K562 (cell line): ENCODE measurements around the gene PTPRE. TPM values are rescaled to one million over a fixed set of nuclear protein-coding genes. Genes with fewer than 3 reads are reported as not detected.

ENCODE experiments used
- ATAC-seq: fragments of 200-7000 bp; cut with Tn5 transposase; 3 replicates; pipeline ENCODE4 v1.9.1; 2020; ENCODE audit warnings: moderate library complexity
- BruUV-seq: library from RNA; stranded (reverse); fragments of 400-500 nt; replicated peaks from 2 replicates; lab custom pipeline; 2021; lab: Mats Ljungman, UMichigan
- CTCF ChIA-PET: fragments of 300-600 bp; formaldehyde crosslinking; extraction: SDS; loops from one replicate; lab custom pipeline; 2021; ENCODE audit warnings: low intra/inter-chr PET ratio; lab: Yijun Ruan, JAX
- POLR2A ChIA-PET: fragments of 300-600, 350-650 bp; sonication (Branson Sonifier 250); formaldehyde crosslinking; extraction: SDS; loops from one replicate; lab custom pipeline; 2021; ENCODE audit warnings: antibody characterized with exemption, inconsistent platforms; lab: Yijun Ruan, JAX
- DNase-seq, 4 experiments: peaks; one replicate each; pipeline versions ENCODE4 v3.0.0 to v3.0.0-alpha.2; 2011 to 2018; ENCODE audit warnings: low spot score in 3 of 4, mixed read lengths in 3 of 4; ENCODE audit errors: extremely low read depth in 1 of 4
- FAIRE-seq: peaks from 2 replicates; lab custom pipeline; 2011; peaks lifted over from hg19 to GRCh38; lab: Jason Lieb, UNC
- H2AFZ ChIP-seq: 2 replicates; pipeline ENCODE4 v1.6.0; 2011; ENCODE audit warnings: low read depth, low read length, control low read depth, inconsistent platforms
- H3K27ac ChIP-seq: fragments of 200-600 bp; 3 replicates; pipeline ENCODE4 v1.8.0; 2011; ENCODE audit warnings: low read depth, mild to moderate bottlenecking, control low read depth, inconsistent platforms, low read length, moderate library complexity, mixed read lengths; ENCODE audit errors: extremely low read depth
- H3K27me3 ChIP-seq, 2 experiments: fragments of 300-600 bp in 1 of 2; 2 replicates in 1 of 2; 3 replicates in 1 of 2; pipeline versions ENCODE4 v1.6.0 to v1.8.0; 2011; ENCODE audit warnings: inconsistent platforms in 2 of 2, low read length in 2 of 2, mild to moderate bottlenecking in 1 of 2, mixed read lengths in 1 of 2, moderate library complexity in 1 of 2; ENCODE audit not compliant: control insufficient read depth in 2 of 2, insufficient read depth in 2 of 2
- H3K36me3 ChIP-seq: fragments of 300-600 bp; 3 replicates; pipeline ENCODE4 v1.8.0; 2011; ENCODE audit warnings: mild to moderate bottlenecking, low read length, inconsistent platforms; ENCODE audit not compliant: control insufficient read depth, insufficient read depth
- H3K4me1 ChIP-seq, 2 experiments: fragments of 200-600 bp in 1 of 2; replicated peaks in 1 of 2; 2 replicates in 1 of 2; 3 replicates in 1 of 2; pipeline versions ENCODE4 v1.5.1 to v1.8.0; 2011; ENCODE audit warnings: inconsistent platforms in 2 of 2, low read length in 2 of 2, mild to moderate bottlenecking in 1 of 2, mixed read lengths in 1 of 2, moderate library complexity in 1 of 2; ENCODE audit not compliant: control insufficient read depth in 2 of 2, insufficient read depth in 2 of 2
- H3K4me2 ChIP-seq: 2 replicates; pipeline ENCODE4 v1.6.1; 2011; ENCODE audit warnings: low read length, control low read depth, inconsistent platforms, mixed read lengths; ENCODE audit not compliant: insufficient read depth
- H3K4me3 ChIP-seq: fragments of 200-600 bp; sonication (generic), shearing (Covaris generic); 2 replicates; pipeline ENCODE4 v1.5.1; 2016; ENCODE audit warnings: control low read depth, inconsistent platforms
- H3K79me2 ChIP-seq: fragments of 200-600 bp; 3 replicates; pipeline ENCODE4 v1.8.0; 2011; ENCODE audit warnings: low read length, inconsistent platforms; ENCODE audit not compliant: control insufficient read depth, insufficient read depth
- H3K9ac ChIP-seq, 2 experiments: 2 replicates each; pipeline versions ENCODE4 v1.6.0 to v1.6.1; 2011; ENCODE audit warnings: low read depth in 2 of 2, low read length in 2 of 2, control low read depth in 1 of 2, inconsistent platforms in 1 of 2, mild to moderate bottlenecking in 1 of 2, mixed read lengths in 1 of 2; ENCODE audit not compliant: insufficient read depth in 1 of 2
- H3K9me1 ChIP-seq: one replicate; pipeline ENCODE4 v1.6.0; 2011; ENCODE audit warnings: inconsistent platforms, mild to moderate bottlenecking, low read length, moderate library complexity; ENCODE audit not compliant: control insufficient read depth, insufficient read depth
- H3K9me3 ChIP-seq: replicated peaks from 2 replicates; pipeline ENCODE4 v1.5.1; 2011; ENCODE audit warnings: low read depth, low read length, inconsistent platforms; ENCODE audit not compliant: control insufficient read depth, insufficient read depth
- H4K20me1 ChIP-seq: replicated peaks from 2 replicates; pipeline ENCODE4 v1.6.1; 2011; ENCODE audit warnings: low read length, inconsistent platforms, mixed read lengths; ENCODE audit not compliant: control insufficient read depth, insufficient read depth
- DLX4 ChIP-seq: fragments of 250-450 bp; sonication (Bioruptor Pico); IDR thresholded peaks from 2 replicates; pipeline ENCODE4 v1.6.1; 2021; ENCODE audit warnings: mild to moderate bottlenecking
- EZH2 ChIP-seq: IDR thresholded peaks from 2 replicates; pipeline ENCODE4 v1.6.1; 2012; ENCODE audit warnings: low read depth, mild to moderate bottlenecking, inconsistent platforms, low read length, borderline replicate concordance
- GATAD2B ChIP-seq: fragments of 450-650 bp; IDR thresholded peaks from 2 replicates; pipeline ENCODE4 v1.6.1; 2017; ENCODE audit warnings: mild to moderate bottlenecking, borderline replicate concordance
- NR2F6 ChIP-seq: fragments of 450-650 bp; formaldehyde crosslinking; IDR thresholded peaks from 2 replicates; pipeline ENCODE4 v1.4.0; 2020; ENCODE audit warnings: mild to moderate bottlenecking
- POLR2AphosphoS5 ChIP-seq: IDR thresholded peaks from 2 replicates; pipeline ENCODE4 v1.6.1; 2011; ENCODE audit warnings: mild to moderate bottlenecking, low read depth, low read length, moderate library complexity; ENCODE audit not compliant: control insufficient read depth, insufficient read depth
- SPI1 ChIP-seq: IDR thresholded peaks from 2 replicates; pipeline ENCODE4 v1.6.1; 2011; ENCODE audit warnings: low read depth, low read length, control low read depth, borderline replicate concordance
- TCF3 ChIP-seq: sonication (generic); formaldehyde crosslinking; IDR thresholded peaks from 2 replicates; pipeline ENCODE4 v1.4.0; 2020; ENCODE audit warnings: mild to moderate bottlenecking, missing genetic modification reagents
- TRIM24 ChIP-seq, 2 experiments: fragments of 450-650 bp; IDR thresholded peaks; 2 replicates each; pipeline ENCODE4 v1.6.1; 2016
- ZFP30 ChIP-seq: fragments of 250-450 bp; sonication (Bioruptor Pico); IDR thresholded peaks from 2 replicates; pipeline ENCODE4 v1.8.0; 2022; ENCODE audit warnings: moderate library complexity, mild to moderate bottlenecking, inconsistent platforms, borderline replicate concordance
- ZKSCAN8 ChIP-seq: fragments of 200-800 bp; sonication (Bioruptor generic); IDR thresholded peaks from 2 replicates; pipeline ENCODE4 v1.6.1; 2016; ENCODE audit warnings: missing genetic modification characterization, missing compliant biosample characterization
- ZNF253 ChIP-seq: fragments of 250-450 bp; sonication (Bioruptor Pico); conservative IDR thresholded peaks from 2 replicates; pipeline ENCODE4 v1.6.1; 2021; ENCODE audit warnings: mild to moderate bottlenecking
- WGBS: fragments of 100-300 bp; shearing (Covaris generic); methylation state at CpG from one replicate; pipeline ENCODE4 v1.1.6; 2016; ENCODE audit warnings: low coverage, mixed read lengths; ENCODE audit not compliant: insufficient coverage; ENCODE audit errors: missing lambda C conversion rate; 5-methylcytosine and 5-hydroxymethylcytosine counted together
- in situ Hi-C: fragments of 300-500 bp; cut with MboI; formaldehyde crosslinking; loops from 4 replicates; pipeline ENCODE4 v1.15.0; 2018; ENCODE audit warnings: inconsistent platforms, mixed read lengths
- intact Hi-C: fragments of 100-400 bp; cut with micrococcal nuclease; formaldehyde crosslinking; loops from 2 replicates; pipeline ENCODE4 v1.14.2; 2022
- polyA plus RNA-seq, 8 experiments: library from polyadenylated mRNA; depleted of rRNA in 4 of 8; stranded (reverse) in 5 of 8; unstranded in 3 of 8; fragments of >200 nt; fragmentation: Nextera tagmentation in 2 of 8; fragmentation: Illumina TruSeq in 1 of 8; extraction: Ambion mirVana in 2 of 8; extraction: Trizol in 1 of 8; gene quantifications; 2 replicates each; pipeline versions ENCODE4 v1.2.1 to v1.2.3, GENCODE V29; 2011 to 2014; ENCODE audit warnings: inconsistent platforms in 1 of 8, missing spikeins in 1 of 8
- total RNA-seq, 7 experiments: library from RNA; depleted of rRNA in 6 of 7; stranded (reverse); fragments of >200 nt in 6 of 7; fragmentation: Illumina TruSeq in 2 of 7; extraction: Trizol in 2 of 7; gene quantifications; 2 replicates each; pipeline versions ENCODE4 v1.2.1 to v1.2.3, GENCODE V29; 2011 to 2021; ENCODE audit warnings: low replicate concordance in 1 of 7
- TF ChIP-seq, protein P1 (sequence below), 3 experiments: IDR thresholded peaks in 2 of 3; conservative IDR thresholded peaks in 1 of 3; 2 replicates each; pipeline ENCODE4 v1.5.1; 2011 to 2012; ENCODE audit warnings: low read length in 3 of 3, mild to moderate bottlenecking in 3 of 3, control low read depth in 2 of 3, improper control_type of control experiment in 1 of 3, inconsistent platforms in 1 of 3, low read depth in 1 of 3, mixed read lengths in 1 of 3, moderate library complexity in 1 of 3; ENCODE audit not compliant: insufficient read depth in 2 of 3
- TF ChIP-seq, protein P2 (sequence below), 2 experiments: fragments of 450-650 bp in 1 of 2; sonication (generic) in 1 of 2; formaldehyde crosslinking; conservative IDR thresholded peaks; 2 replicates each; pipeline versions ENCODE4 v1.4.0 to v1.8.1; 2020 to 2022; ENCODE audit warnings: mild to moderate bottlenecking in 1 of 2, missing genetic modification reagents in 1 of 2

PTPRE gene
- total and polyA plus RNA-seq, 9 of the 15 experiments (the other 6 are each of a cell fraction or from before 2014, with no cell fraction given), result 0.01 to 0.13 (median 0.04) TPM; not detected in 4

DNA sequence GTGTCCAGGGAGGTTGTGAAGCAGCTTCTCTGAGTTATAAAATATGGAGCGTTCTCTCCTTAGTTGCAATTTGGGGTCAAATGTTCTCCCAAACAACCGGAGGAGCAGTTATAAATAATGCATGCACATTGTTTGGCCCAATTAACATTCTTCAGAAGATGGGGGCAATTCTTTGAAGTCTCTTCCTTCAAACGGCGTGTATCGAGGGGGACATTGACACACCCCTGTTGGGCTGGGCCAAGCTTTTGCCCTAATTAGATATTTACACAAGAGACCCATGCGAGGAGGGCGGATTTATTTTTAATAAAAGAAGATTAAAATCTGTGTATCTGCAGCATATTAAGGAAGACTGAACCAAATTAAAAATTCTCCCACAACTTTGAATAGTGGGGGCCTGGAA lies 107.3 kb downstream of the PTPRE start (continued):
- TF ChIP-seq, protein P1, sequence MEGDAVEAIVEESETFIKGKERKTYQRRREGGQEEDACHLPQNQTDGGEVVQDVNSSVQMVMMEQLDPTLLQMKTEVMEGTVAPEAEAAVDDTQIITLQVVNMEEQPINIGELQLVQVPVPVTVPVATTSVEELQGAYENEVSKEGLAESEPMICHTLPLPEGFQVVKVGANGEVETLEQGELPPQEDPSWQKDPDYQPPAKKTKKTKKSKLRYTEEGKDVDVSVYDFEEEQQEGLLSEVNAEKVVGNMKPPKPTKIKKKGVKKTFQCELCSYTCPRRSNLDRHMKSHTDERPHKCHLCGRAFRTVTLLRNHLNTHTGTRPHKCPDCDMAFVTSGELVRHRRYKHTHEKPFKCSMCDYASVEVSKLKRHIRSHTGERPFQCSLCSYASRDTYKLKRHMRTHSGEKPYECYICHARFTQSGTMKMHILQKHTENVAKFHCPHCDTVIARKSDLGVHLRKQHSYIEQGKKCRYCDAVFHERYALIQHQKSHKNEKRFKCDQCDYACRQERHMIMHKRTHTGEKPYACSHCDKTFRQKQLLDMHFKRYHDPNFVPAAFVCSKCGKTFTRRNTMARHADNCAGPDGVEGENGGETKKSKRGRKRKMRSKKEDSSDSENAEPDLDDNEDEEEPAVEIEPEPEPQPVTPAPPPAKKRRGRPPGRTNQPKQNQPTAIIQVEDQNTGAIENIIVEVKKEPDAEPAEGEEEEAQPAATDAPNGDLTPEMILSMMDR (IDR thresholded peaks at IDR 0.05 in 2 of 3, conservative IDR thresholded peaks at IDR 0.05 in 1 of 3; ENCODE audit: insufficient read depth in 2 of 3, low read depth in 1 of 3, low read length in 3 of 3), result no peak
- TF ChIP-seq TCF3 (no peak), DLX4 (no peak), ZKSCAN8 (CRISPR knock-in tag) (no peak)

GRCh38 chr10:128016423-128017060 lies 109.6 kb downstream of the PTPRE start:
- Histone ChIP-seq H2AFZ (no peak overlapping the region), H3K4me1 (no peaks in the 10 kb centered on the region), H3K36me3 (no peaks in the 10 kb centered on the region), H3K4me3 (no peak overlapping the region), H3K27ac (no peak overlapping the region), H3K4me2 (no peak overlapping the region), H3K9ac (no peak overlapping the region), H3K9me3 (no peaks in the 10 kb centered on the region), H3K27me3 (peaks cover 2 to 18% of the 10 kb centered on the region in 2 experiments; a peak in 2 of 5 replicates), H4K20me1 (no peaks in the 10 kb centered on the region; the same call in 1 of the 2 replicates), H3K79me2 (no peaks in the 10 kb centered on the region), H3K9me1 (no peaks in the 10 kb centered on the region)
- no peak for DNase-seq
- ChIA-PET CTCF (no interaction called here), POLR2A (no interaction called here)
- in situ Hi-C loops, result no loop called here
- intact Hi-C loops, result loop anchor here (10.0 kb wide), 2 partner anchors 48 to 302 kb away; no protein-coding TSS in a partner anchor
- BruUV-seq, result no TSS peak
- 0% methylated on average over 12 of the region's 12 CpGs for WGBS
- ATAC-seq, result no peak
- FAIRE-seq, result no peak
- TF ChIP-seq EZH2, result no peak
- no peak for TF ChIP-seq NR2F6 (CRISPR knock-in tag)
- no peak for TF ChIP-seq ZNF253 (CRISPR knock-in tag)
- TF ChIP-seq POLR2AphosphoS5, result no peak
- no peak for TF ChIP-seq ZFP30 (CRISPR knock-in tag)
- TF ChIP-seq, protein P2, sequence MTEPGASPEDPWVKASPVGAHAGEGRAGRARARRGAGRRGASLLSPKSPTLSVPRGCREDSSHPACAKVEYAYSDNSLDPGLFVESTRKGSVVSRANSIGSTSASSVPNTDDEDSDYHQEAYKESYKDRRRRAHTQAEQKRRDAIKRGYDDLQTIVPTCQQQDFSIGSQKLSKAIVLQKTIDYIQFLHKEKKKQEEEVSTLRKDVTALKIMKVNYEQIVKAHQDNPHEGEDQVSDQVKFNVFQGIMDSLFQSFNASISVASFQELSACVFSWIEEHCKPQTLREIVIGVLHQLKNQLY (CRISPR knock-in tag; conservative IDR thresholded peaks at IDR 0.05), result no peak
- no peak for TF ChIP-seq SPI1
- no peak for TF ChIP-seq GATAD2B
- TF ChIP-seq TRIM24 (IDR thresholded peaks at IDR 0.05), result no peak
